HG03520 (cell line): Measurements from ENCODE around the gene B4GALNT3.

Experiments
- ATAC-seq: cut with Tn5 transposase; IDR thresholded peaks from one replicate; pipeline ENCODE4 v1.9.1; 2021; ENCODE audit warnings: mild to moderate bottlenecking, moderate library complexity; ENCODE audit not compliant: unreplicated experiment

B4GALNT3 gene

DNA sequence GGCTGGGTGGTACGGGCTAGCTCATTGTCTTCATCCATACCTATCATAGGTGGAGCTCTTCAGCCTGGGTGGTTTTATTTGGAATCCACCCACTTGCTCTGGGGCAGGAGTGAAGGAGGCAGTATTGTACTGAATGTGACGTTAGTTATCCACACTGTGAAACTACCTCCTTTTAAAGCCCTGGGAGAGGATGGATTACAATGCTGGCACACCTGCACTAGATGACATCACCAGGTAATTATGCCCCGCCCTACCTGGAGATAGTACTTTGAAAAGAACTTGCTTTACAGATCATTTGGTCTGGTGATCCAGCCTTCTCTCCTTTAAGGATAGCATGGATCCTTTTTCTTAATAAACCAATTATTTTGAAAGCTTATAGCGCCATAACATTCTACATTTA is 78.0 kb downstream of the B4GALNT3 start:
- no peak for ATAC-seq

GRCh38 chr12:538731-539539 is 79.2 kb downstream of the B4GALNT3 start:
- ATAC-seq = no peak

GRCh38 chr12:539540-540310 is 80.0 kb downstream of the B4GALNT3 start:
- ATAC-seq = no peak

- ATAC-seq = no peak
Measured at GRCh38 chr12:541676-542324, 82.1 kb downstream of the B4GALNT3 start.

GRCh38 chr12:542395-543113 is 82.8 kb downstream of the B4GALNT3 start:
- ATAC-seq = no peak

DNA sequence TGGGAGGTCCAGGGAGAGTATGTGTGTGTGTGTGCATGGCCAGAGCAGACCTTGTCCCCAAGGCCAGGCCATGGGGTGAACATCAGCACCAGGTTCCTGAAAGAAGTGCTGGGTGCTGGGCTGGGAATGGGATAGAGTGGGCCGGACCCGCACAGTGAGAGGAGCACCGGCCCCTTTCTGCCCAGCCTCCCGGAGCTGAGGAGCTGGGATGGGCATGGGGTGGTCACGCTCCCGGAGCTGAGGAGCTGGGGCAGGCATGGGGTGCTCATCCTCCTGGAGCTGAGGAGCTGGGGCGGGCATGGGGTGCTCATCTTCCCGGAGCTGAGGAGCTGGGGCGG is 83.3 kb downstream of the B4GALNT3 start:
- no peak for ATAC-seq

GRCh38 chr12:544142-544541 is 84.4 kb downstream of the B4GALNT3 start:
- no peak for ATAC-seq

DNA sequence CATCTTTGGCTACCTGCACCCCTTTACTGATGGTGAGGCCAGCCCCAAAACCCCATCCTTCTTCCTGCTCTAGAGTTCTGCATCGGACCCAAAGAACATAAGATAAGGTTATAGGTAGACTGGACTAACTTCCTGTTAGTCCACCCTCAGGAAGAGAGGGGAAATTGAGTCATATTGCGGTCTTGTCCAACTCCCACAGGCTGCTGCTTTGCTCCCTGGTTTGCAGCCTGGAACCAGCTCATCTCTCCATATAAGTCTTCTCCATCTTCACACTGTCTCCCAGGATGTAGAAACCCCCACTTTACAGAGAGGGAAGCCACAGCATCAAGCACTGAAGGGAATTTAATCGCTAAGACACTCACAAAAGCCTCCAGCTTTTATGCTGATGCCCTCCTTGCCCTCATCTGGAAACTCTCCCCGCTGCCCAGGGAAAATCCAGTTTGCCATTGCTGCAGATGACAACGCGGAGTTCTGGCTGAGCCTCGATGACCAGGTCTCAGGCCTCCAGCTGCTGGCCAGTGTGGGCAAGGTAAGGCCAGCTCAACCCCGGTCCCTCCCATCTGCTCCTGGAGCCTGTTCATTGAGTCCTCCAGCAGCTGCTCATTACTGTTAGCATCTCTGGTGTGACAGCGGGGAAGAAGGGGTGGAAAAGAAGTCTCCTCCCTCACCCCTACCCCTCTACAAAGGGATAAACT is 85.3 kb downstream of the B4GALNT3 start:
- ATAC-seq = no peak

GRCh38 chr12:545835-546234 is 86.1 kb downstream of the B4GALNT3 start:
- ATAC-seq = no peak

DNA sequence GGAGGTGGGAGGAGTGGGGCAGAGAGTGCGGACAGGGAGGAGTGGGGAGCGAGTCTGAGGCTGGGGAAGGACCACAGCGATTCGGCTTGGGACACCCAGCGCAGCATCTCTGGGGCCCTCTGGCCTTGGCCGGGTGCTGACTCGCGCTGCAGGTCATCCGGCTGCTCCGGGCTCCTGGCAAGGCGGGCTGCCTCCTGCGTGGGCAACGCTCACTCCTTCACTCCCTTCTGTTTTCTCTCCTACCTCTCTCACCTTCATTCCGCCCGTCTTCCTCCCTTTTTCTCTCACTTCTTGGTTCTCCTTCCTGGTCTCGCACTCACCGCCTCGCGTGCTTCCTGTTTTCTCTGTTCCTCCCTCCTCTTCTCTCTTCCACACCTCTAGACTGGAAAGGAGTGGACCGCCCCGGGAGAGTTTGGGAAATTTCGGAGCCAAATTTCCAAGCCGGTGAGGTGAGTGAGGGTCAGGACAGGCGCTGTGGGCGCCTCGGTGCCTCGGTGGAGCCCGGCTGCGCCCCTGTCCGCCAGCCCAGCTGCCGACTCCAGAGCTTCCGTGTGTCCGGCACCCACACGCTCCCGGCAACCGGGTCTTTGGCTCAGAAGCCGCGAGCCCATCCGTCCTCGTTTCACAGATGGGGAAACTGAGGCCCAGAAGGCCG is 86.7 kb downstream of the B4GALNT3 start:
- no peak for ATAC-seq

DNA sequence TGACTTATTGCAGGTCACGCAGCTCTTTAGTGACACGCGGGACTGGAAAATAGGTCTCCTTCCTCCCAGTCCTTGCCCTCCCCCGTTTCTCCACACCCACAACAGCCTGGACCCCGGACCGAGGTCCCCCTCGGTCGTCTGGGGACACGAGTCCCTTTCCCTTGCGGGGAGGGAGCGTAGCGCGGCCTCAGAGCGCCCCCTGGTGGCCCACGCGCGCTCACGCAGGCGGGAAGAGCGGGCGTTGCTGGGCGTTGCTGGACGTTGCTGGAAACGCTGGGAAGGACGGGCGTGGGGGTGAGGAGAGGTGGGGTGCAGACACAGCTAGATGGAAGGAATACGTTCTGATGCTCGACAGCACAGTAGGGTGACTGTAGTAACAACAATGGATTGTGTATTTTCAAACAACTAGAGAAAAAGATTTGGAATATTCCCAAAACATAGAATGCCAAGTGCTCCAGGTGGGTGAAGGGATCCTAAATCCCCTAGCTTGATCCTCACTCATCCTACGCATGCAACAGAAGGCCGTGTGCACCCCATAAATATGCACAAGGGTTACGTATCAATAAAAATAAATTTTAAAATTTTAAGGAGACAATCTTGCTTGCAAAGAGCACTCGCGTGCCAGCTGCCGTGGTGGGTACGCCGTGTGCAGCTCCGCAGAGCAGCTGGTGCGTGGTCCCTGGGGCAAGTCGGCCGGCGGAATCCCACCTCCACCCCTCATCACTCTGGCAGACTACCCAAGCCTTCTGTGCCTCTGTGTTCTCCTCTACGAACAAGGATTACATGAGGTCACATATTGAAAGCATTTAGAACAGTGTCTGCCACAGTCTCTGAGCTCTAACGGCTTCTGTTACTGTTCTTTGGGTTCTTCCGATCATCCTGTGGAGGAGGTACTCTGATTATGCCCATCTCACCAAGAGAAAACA is 87.4 kb downstream of the B4GALNT3 start:
- ATAC-seq = no peak

GRCh38 chr12:547883-548470 is 88.2 kb downstream of the B4GALNT3 start:
- no peak for ATAC-seq

DNA sequence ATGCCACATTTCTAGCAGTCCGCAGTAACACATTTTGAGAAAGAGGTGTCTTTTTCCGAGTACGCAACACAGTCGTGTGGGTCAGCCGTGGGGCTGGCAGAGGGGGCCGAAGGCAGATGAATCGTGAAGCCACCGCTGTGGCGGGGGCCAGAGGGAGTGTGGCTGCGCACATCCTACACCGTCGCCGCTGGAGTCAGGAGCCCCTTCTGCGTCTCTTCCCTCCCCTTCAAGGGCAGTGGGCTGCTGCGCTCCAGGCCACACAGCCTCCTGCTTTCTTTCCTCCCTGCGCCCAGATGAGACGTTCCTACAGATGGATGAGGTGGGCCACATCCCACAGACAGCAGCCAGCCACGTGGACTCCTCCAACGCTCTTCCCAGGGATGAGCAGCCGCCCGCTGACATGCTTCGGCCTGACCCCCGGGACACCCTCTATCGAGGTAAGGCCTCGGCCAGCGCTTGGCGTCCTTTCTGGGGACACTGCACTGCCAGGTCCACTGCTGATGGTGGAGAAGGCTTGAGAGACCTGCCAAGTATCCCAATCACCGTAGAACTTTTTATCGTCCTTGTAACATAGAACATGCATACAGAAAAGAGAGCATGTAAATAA is 89.8 kb downstream of the B4GALNT3 start:
- no peak for ATAC-seq

GRCh38 chr12:550473-551260 is 90.9 kb downstream of the B4GALNT3 start:
- no peak for ATAC-seq

- ATAC-seq = no peak
Measured at GRCh38 chr12:552466-552865, 92.7 kb downstream of the B4GALNT3 start.

DNA sequence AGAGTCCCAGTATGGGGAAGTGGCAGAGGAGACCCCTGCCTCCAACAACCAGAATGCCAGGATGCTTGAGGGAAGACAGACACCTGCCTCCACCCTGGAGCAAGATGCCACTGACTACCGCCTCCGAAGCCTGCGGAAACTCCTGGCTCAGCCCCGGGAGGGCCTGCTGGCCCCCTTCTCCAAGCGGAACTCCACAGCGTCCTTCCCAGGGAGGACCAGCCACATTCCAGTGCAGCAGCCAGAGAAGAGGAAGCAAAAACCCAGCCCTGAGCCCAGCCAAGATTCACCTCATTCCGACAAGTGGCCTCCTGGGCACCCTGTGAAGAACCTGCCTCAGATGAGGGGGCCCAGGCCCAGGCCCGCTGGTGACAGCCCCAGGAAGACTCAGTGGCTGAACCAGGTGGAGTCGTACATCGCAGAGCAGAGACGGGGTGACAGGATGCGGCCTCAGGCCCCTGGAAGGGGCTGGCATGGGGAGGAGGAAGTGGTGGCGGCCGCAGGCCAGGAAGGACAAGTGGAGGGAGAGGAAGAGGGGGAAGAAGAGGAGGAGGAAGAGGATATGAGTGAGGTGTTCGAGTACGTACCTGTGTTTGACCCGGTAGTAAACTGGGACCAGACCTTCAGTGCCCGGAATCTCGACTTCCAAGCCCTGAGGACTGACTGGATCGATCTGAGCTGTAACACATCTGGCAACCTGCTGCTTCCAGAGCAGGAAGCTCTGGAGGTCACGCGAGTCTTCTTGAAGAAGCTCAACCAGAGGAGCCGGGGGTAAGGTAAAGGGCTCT is 93.7 kb downstream of the B4GALNT3 start:
- ATAC-seq = no peak

- no peak for ATAC-seq
Measured at GRCh38 chr12:554001-554285, 94.2 kb downstream of the B4GALNT3 start.
